ENCODE measurements around the gene PHIP. TPM values are rescaled to one million over a fixed set of nuclear protein-coding genes. Genes with fewer than 3 reads are reported as not detected.

PHIP gene
- polyA plus RNA-seq (2011; rRNA removed) (3.1 and 8.1 TPM in 2 replicates), polyA minus RNA-seq (2011; rRNA and poly(A)+ RNA removed) (12.4 and 13.2 TPM in 2 replicates)

- peak; percentile 55 for DNase-seq (ENCODE audit: low read depth)
- Histone ChIP-seq H3K36me3 (ENCODE audit: control insufficient read depth, insufficient read depth, low read length) (no peaks in the 10 kb centered on the region), H3K27me3 (ENCODE audit: control insufficient read depth, insufficient read depth, low read length) (no peaks in the 10 kb centered on the region; the same call in 1 of the 2 replicates), H3K4me3 (ENCODE audit: low read depth, low read length) (peak within 1 kb of the TSS; percentile 93)
- CTCF ChIA-PET, result interaction anchor here (0.7 to 1.1 kb wide), 2 partner anchors 13 to 387 kb away, joined by 3 to 4 read pairs; no protein-coding TSS in a partner anchor
- POLR2A ChIA-PET, result no interaction called here
- no peak for TF ChIP-seq CTCF (IDR thresholded peaks at IDR 0.05; ENCODE audit: insufficient read depth, low read depth, low read length)
These were observed at the start of gene PHIP for GRCh38 chr6:79078075-79078969. Gene PHIP, minus strand, starts transcription at chr6:79078254. Its CDS starts 186 bp downstream, at chr6:79078068.

GRCh38 chr6:79127660-79128059 lies 49.6 kb upstream of the PHIP start:
- no peak for DNase-seq (ENCODE audit: low read depth)
- TF ChIP-seq CTCF (IDR thresholded peaks at IDR 0.05; ENCODE audit: insufficient read depth, low read depth, low read length), result no peak
- ChIA-PET CTCF (no interaction called here), POLR2A (no interaction called here)
- no peak overlapping the region for H3K4me3 ChIP-seq (ENCODE audit: low read depth, low read length)
- H3K36me3 ChIP-seq (ENCODE audit: control insufficient read depth, insufficient read depth, low read length), result no peaks in the 10 kb centered on the region
- no peaks in the 10 kb centered on the region for H3K27me3 ChIP-seq (ENCODE audit: control insufficient read depth, insufficient read depth, low read length)

GRCh38 chr6:79119217-79119616 lies 41.2 kb upstream of the PHIP start:
- DNase-seq (ENCODE audit: low read depth), result no peak
- Histone ChIP-seq H3K4me3 (ENCODE audit: low read depth, low read length) (no peak overlapping the region), H3K27me3 (ENCODE audit: control insufficient read depth, insufficient read depth, low read length) (no peaks in the 10 kb centered on the region), H3K36me3 (ENCODE audit: control insufficient read depth, insufficient read depth, low read length) (no peaks in the 10 kb centered on the region)
- CTCF ChIA-PET, result no interaction called here
- no peak for TF ChIP-seq CTCF (IDR thresholded peaks at IDR 0.05; ENCODE audit: insufficient read depth, low read depth, low read length)
- POLR2A ChIA-PET, result no interaction called here

- Histone ChIP-seq H3K27me3 (ENCODE audit: control insufficient read depth, insufficient read depth, low read length) (no peaks in the 10 kb centered on the region), H3K4me3 (ENCODE audit: low read depth, low read length) (no peak overlapping the region), H3K36me3 (ENCODE audit: control insufficient read depth, insufficient read depth, low read length) (no peaks in the 10 kb centered on the region)
- ChIA-PET CTCF (no interaction called here), POLR2A (no interaction called here)
- no peak for TF ChIP-seq CTCF (IDR thresholded peaks at IDR 0.05; ENCODE audit: insufficient read depth, low read depth, low read length)
- no peak for DNase-seq (ENCODE audit: low read depth)
These were observed 39.7 kb upstream of the PHIP start for GRCh38 chr6:79117752-79118151.

GRCh38 chr6:79115553-79116182 lies 37.6 kb upstream of the PHIP start:
- Histone ChIP-seq H3K27me3 (ENCODE audit: control insufficient read depth, insufficient read depth, low read length) (no peaks in the 10 kb centered on the region), H3K36me3 (ENCODE audit: control insufficient read depth, insufficient read depth, low read length) (no peaks in the 10 kb centered on the region), H3K4me3 (ENCODE audit: low read depth, low read length) (no peak overlapping the region)
- POLR2A ChIA-PET, result no interaction called here
- TF ChIP-seq CTCF (IDR thresholded peaks at IDR 0.05; ENCODE audit: insufficient read depth, low read depth, low read length), result no peak
- no peak for DNase-seq (ENCODE audit: low read depth)
- CTCF ChIA-PET, result interaction anchor here (0.7 kb wide), 1 partner anchor 10 kb away, joined by 3 read pairs; no protein-coding TSS in a partner anchor

Data from BJ (cell line).